ENCODE data around the gene ARHGAP6.

ARHGAP6 gene

GRCh38 chrX:11215191-11215921 lies 450.4 kb downstream of the ARHGAP6 start:
- DNase-seq (ENCODE audit: low spot score), result no peak

GRCh38 chrX:11214346-11215190 lies 451.2 kb downstream of the ARHGAP6 start:
- no peak for DNase-seq (ENCODE audit: low spot score)

- DNase-seq (ENCODE audit: low spot score), result no peak
Observed at GRCh38 chrX:11212741-11213140, 453.0 kb downstream of the ARHGAP6 start.

- DNase-seq (ENCODE audit: low spot score), result no peak
Observed at GRCh38 chrX:11210415-11210801, 455.3 kb downstream of the ARHGAP6 start.

- no peak for DNase-seq (ENCODE audit: low spot score)
Observed at GRCh38 chrX:11209798-11210414, 455.8 kb downstream of the ARHGAP6 start.

- DNase-seq (ENCODE audit: low spot score), result no peak
Observed at GRCh38 chrX:11206716-11207115, 459.0 kb downstream of the ARHGAP6 start.

GRCh38 chrX:11205796-11206195 lies 459.9 kb downstream of the ARHGAP6 start:
- no peak for DNase-seq (ENCODE audit: low spot score)

GRCh38 chrX:11197671-11198070 lies 468.0 kb downstream of the ARHGAP6 start:
- DNase-seq (ENCODE audit: low spot score), result no peak

GRCh38 chrX:11196476-11196875 lies 469.2 kb downstream of the ARHGAP6 start:
- DNase-seq (ENCODE audit: low spot score), result no peak

- DNase-seq (ENCODE audit: low spot score), result no peak
Observed at GRCh38 chrX:11193035-11193469, 472.7 kb downstream of the ARHGAP6 start.

GRCh38 chrX:11190745-11191510 lies 474.8 kb downstream of the ARHGAP6 start:
- no peak for DNase-seq (ENCODE audit: low spot score)

- no peak for DNase-seq (ENCODE audit: low spot score)
Observed at GRCh38 chrX:11189097-11189496, 476.6 kb downstream of the ARHGAP6 start.

- no peak for DNase-seq (ENCODE audit: low spot score)
Observed at GRCh38 chrX:11188664-11189063, 477.1 kb downstream of the ARHGAP6 start.

GRCh38 chrX:11187001-11187400 lies 478.7 kb downstream of the ARHGAP6 start:
- no peak for DNase-seq (ENCODE audit: low spot score)

- DNase-seq (ENCODE audit: low spot score), result no peak
Observed at GRCh38 chrX:11185861-11186260, 479.9 kb downstream of the ARHGAP6 start.

- DNase-seq (ENCODE audit: low spot score), result no peak
Observed at GRCh38 chrX:11180571-11180970, 485.1 kb downstream of the ARHGAP6 start.

GRCh38 chrX:11172415-11172814 lies 493.3 kb downstream of the ARHGAP6 start:
- DNase-seq (ENCODE audit: low spot score), result no peak

GRCh38 chrX:11171956-11172355 lies 493.8 kb downstream of the ARHGAP6 start:
- no peak for DNase-seq (ENCODE audit: low spot score)

- DNase-seq (ENCODE audit: low spot score), result no peak
Observed at GRCh38 chrX:11164433-11164832, 501.3 kb downstream of the ARHGAP6 start.

- no peak for DNase-seq (ENCODE audit: low spot score)
Observed at GRCh38 chrX:11159149-11159548, 506.6 kb downstream of the ARHGAP6 start.

GRCh38 chrX:11151799-11152559 lies 513.7 kb downstream of the ARHGAP6 start:
- DNase-seq (ENCODE audit: low spot score), result peak; percentile 6
